Measurements from ENCODE around the gene TOR4A.
A peak's percentile ranks its signal among the peaks of the same experiment; 100 is the strongest.
"Not testable (repeated sequence)": the region's sequence is repeated elsewhere in the genome, so short reads cannot be mapped to it uniquely, and the experiment has no call there.

The TOR4A gene

DNA sequence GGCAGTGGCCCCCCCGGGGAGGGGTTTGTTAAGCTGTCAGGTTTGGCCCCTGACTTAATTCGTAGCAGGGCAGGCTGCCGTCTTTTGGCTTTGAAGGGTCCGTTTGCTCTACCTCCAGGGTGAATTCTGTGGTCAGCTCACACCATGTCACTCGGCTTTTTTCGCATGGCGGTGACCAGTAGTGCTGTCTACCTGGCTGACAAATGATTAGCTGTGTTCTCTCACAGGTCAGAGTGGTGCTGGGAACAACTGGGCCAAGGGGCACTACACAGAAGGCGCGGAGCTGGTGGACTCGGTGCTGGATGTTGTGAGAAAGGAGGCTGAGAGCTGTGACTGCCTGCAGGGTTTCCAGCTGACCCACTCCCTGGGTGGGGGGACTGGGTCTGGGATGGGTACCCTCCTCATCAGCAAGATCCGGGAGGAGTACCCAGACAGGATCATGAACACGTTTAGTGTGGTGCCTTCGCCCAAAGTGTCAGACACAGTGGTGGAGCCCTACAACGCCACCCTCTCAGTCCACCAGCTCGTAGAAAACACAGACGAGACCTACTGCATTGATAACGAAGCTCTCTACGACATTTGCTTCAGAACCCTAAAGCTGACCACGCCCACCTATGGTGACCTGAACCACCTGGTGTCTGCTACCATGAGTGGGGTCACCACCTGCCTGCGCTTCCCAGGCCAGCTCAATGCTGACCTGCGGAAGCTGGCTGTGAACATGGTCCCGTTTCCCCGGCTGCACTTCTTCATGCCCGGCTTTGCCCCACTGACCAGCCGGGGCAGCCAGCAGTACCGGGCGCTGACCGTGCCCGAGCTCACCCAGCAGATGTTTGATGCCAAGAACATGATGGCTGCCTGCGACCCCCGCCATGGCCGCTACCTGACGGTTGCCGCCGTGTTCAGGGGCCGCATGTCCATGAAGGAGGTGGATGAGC, 35.0 kb upstream of the TOR4A start:
- Histone ChIP-seq H3K4me3 (ENCODE audit: low read depth, low read length) (peak overlapping the region; percentile 79), H3K27ac (peak overlapping the region; percentile 90)
- TF ChIP-seq, protein P1, sequence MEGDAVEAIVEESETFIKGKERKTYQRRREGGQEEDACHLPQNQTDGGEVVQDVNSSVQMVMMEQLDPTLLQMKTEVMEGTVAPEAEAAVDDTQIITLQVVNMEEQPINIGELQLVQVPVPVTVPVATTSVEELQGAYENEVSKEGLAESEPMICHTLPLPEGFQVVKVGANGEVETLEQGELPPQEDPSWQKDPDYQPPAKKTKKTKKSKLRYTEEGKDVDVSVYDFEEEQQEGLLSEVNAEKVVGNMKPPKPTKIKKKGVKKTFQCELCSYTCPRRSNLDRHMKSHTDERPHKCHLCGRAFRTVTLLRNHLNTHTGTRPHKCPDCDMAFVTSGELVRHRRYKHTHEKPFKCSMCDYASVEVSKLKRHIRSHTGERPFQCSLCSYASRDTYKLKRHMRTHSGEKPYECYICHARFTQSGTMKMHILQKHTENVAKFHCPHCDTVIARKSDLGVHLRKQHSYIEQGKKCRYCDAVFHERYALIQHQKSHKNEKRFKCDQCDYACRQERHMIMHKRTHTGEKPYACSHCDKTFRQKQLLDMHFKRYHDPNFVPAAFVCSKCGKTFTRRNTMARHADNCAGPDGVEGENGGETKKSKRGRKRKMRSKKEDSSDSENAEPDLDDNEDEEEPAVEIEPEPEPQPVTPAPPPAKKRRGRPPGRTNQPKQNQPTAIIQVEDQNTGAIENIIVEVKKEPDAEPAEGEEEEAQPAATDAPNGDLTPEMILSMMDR (IDR thresholded peaks at IDR 0.05; ENCODE audit: low read depth, low read length), result no peak

GRCh38 chr9:137243266-137243625, 34.3 kb upstream of the TOR4A start:
- not testable (repeated sequence) for H3K9me3 ChIP-seq (ENCODE audit: severe bottlenecking); H3K27ac ChIP-seq; H3K27me3 ChIP-seq (ENCODE audit: insufficient read depth, low read depth, severe bottlenecking); DNase-seq
- H3K4me3 ChIP-seq (ENCODE audit: low read depth, low read length), result peak overlapping the region; percentile 79
- peaks cover 23% of the 10 kb centered on the region for H3K36me3 ChIP-seq

More for the DNA sequence above, 35.0 kb upstream of the TOR4A start:
- H3K9me3 ChIP-seq (ENCODE audit: severe bottlenecking), result no peaks in the 10 kb centered on the region
- no peaks in the 10 kb centered on the region for H3K27me3 ChIP-seq (ENCODE audit: insufficient read depth, low read depth, severe bottlenecking)
- H3K36me3 ChIP-seq, result peaks cover 23% of the 10 kb centered on the region
- no peak for DNase-seq

GRCh38 chr9:137243626-137244485, 33.7 kb upstream of the TOR4A start:
- no peaks in the 10 kb centered on the region for H3K9me3 ChIP-seq (ENCODE audit: severe bottlenecking)
- H3K27me3 ChIP-seq (ENCODE audit: insufficient read depth, low read depth, severe bottlenecking), result no peaks in the 10 kb centered on the region
- peaks cover 23% of the 10 kb centered on the region for H3K36me3 ChIP-seq
- peak overlapping the region; percentile 58 for H3K27ac ChIP-seq
- peak; percentile 30 for DNase-seq
- peak overlapping the region; percentile 79 for H3K4me3 ChIP-seq (ENCODE audit: low read depth, low read length)
- TF ChIP-seq, protein P1 (IDR thresholded peaks at IDR 0.05; ENCODE audit: low read depth, low read length), result no peak

DNA sequence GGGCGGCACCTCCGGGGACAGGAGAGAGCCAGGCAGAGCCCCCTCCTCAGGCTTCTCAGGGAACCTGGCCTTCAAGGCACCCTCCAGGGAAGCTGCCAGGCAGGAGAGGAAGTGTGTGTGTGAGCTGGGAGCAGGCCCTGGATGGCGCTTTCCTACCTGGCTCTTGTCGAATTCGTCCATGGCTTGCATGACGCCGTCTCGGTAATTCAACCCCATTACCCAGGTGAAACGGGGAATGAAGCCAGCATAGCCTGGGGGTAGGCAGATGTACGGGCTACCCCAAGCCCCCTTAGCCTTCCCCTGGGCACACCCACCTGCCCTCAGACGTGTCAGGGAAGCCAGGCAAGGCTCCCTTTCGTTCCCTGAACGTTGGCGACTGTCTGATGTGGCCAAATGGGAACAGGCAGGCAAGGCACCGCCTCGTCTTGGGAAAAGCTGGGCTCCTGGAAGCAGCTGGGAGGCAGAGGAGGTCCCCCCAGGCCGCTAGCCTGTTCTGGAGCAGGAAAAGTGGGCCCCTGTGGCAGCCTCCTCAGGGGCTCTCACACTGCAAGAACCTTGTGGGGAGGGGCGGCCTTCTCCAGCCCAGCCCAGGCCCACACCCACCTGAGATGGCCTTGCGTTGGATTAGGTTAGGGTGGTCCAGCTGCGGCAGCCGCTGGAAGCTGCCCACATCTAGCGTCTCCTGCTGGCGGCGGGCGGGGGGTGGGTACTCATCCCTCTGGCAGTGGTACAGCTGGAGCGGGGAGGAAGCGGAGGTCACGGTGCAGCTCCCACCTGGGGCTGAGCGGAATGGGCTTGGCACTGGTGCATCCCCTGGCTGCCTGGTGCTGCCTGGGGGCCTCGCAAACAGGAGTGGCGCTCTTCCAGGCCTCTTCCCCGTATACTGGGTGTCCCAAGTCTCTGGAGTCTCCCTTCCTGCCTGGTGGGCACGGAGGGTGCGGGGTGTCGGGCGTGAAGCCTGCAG, 32.8 kb upstream of the TOR4A start:
- no peaks in the 10 kb centered on the region for H3K9me3 ChIP-seq (ENCODE audit: severe bottlenecking)
- H3K36me3 ChIP-seq, result peaks cover 23% of the 10 kb centered on the region
- H3K27me3 ChIP-seq (ENCODE audit: insufficient read depth, low read depth, severe bottlenecking), result no peaks in the 10 kb centered on the region
- peak overlapping the region; percentile 58 for H3K27ac ChIP-seq
- no peak for DNase-seq
- no peak overlapping the region for H3K4me3 ChIP-seq (ENCODE audit: low read depth, low read length)
- TF ChIP-seq, protein P1 (IDR thresholded peaks at IDR 0.05; ENCODE audit: low read depth, low read length), result no peak

DNA sequence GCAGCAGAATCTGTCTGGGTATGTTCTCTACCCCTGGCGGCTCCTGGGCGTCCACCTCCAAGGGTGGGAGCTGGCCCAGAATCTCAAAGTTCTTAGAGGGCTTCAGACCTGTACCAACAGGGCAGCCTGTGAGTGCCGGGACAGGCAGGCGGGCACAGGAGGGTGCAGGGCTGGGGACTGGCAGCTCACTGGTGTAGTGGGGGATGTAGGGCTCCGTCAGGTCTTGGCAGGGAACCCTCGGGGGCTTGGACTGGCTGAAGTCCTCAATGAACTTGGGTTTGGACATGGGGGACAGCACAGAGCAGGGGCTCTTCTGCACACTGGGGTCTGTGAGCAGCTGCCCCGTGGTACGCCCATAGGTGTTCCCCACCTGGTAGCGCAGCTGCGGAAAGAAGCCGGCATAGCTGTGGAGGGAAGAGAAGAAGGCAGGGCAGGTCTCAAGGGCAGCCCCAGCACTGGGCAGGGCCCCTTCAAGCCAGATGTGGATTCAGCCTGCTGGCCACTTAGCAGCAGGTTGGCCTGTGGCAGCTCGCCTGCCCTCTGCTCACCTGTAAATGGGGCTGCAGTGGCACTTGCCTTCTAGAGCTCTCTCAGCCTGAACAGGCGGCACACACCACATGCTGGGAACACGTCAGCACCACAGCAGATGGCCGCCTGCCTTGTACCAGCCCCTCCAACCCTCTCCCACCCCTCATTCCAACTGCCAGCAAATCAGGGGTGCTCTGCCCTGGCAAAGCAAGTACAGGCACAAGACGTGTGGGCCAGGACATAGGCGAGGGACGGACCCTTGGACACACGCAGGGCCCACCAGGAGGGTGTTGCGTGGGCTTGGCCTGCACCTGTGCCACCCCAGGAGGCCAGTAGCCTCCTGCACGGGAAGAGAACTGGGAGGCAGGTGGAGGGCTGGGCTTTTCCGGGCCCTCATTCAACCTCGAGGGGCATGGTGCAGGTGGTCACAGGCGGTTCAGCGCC, 31.8 kb upstream of the TOR4A start:
- TF ChIP-seq, protein P1 (IDR thresholded peaks at IDR 0.05; ENCODE audit: low read depth, low read length), result no peak
- Histone ChIP-seq H3K27me3 (ENCODE audit: insufficient read depth, low read depth, severe bottlenecking) (no peaks in the 10 kb centered on the region), H3K9me3 (ENCODE audit: severe bottlenecking) (no peaks in the 10 kb centered on the region), H3K4me3 (ENCODE audit: low read depth, low read length) (no peak overlapping the region), H3K36me3 (peaks cover 23% of the 10 kb centered on the region), H3K27ac (no peak overlapping the region; the same call in 1 of the 2 replicates)
- DNase-seq, result no peak

Data from WERI-Rb-1 (cell line).